GM23338 (cell line): Measurements from ENCODE around the gene PCDHGC4. TPM values are rescaled to one million over a fixed set of nuclear protein-coding genes. Genes with fewer than 3 reads are reported as not detected.

Experiments
- ATAC-seq: fragments of 200-7000 bp; cut with Tn5 transposase; 3 replicates; pipeline ENCODE4 v1.9.1; 2020
- DNase-seq: peaks from one replicate; pipeline ENCODE4 v3.0.0-alpha.2; 2015; ENCODE audit warnings: low spot score
- H2AFZ ChIP-seq: fragments of 200-600 bp; sonication (generic); 2 replicates; pipeline ENCODE4 v1.8.0; 2016; ENCODE audit warnings: antibody characterized with exemption, mild to moderate bottlenecking, moderate library complexity
- H3F3A ChIP-seq: fragments of 200-600 bp; sonication (generic); replicated peaks from 2 replicates; pipeline ENCODE4 v1.8.0; 2017; ENCODE audit warnings: antibody characterized with exemption, mixed run types, low read depth
- H3K27ac ChIP-seq: fragments of 200-600 bp; sonication (generic); 2 replicates; pipeline ENCODE4 v1.6.1; 2016; ENCODE audit warnings: low read depth
- H3K27me3 ChIP-seq: fragments of 200-600 bp; sonication (generic); 2 replicates; pipeline ENCODE4 v1.8.0; 2016; ENCODE audit warnings: mild to moderate bottlenecking, mixed run types, moderate library complexity; ENCODE audit not compliant: insufficient read depth
- H3K36me3 ChIP-seq: fragments of 200-600 bp; sonication (generic); 2 replicates; pipeline ENCODE4 v1.8.0; 2016; ENCODE audit warnings: mild to moderate bottlenecking; ENCODE audit not compliant: insufficient read depth
- H3K4me1 ChIP-seq: fragments of 200-600 bp; sonication (generic); 2 replicates; pipeline ENCODE4 v1.8.0; 2016; ENCODE audit warnings: mild to moderate bottlenecking, moderate library complexity; ENCODE audit not compliant: insufficient read depth
- H3K4me2 ChIP-seq: fragments of 200-600 bp; sonication (generic); 2 replicates; pipeline ENCODE4 v1.7.1; 2017; ENCODE audit warnings: mixed run types
- H3K4me3 ChIP-seq: fragments of 200-600 bp; sonication (generic); 2 replicates; pipeline ENCODE4 v1.6.1; 2016; ENCODE audit warnings: mixed run types
- H3K79me2 ChIP-seq: fragments of 200-600 bp; sonication (generic); replicated peaks from 2 replicates; pipeline ENCODE4 v1.8.0; 2017; ENCODE audit warnings: mild to moderate bottlenecking; ENCODE audit not compliant: insufficient read depth
- H3K9me2 ChIP-seq: fragments of 200-600 bp; sonication (generic); 2 replicates; pipeline ENCODE4 v1.8.0; 2017; ENCODE audit not compliant: insufficient read depth
- H4K20me1 ChIP-seq: fragments of 200-600 bp; sonication (generic); replicated peaks from 2 replicates; pipeline ENCODE4 v1.8.0; 2017; ENCODE audit warnings: mild to moderate bottlenecking; ENCODE audit not compliant: insufficient read depth
- H3K27ac Mint-ChIP-seq: 2 replicates; pipeline ENCODE4 v1.8.0; 2020; ENCODE audit warnings: inconsistent platforms, mild to moderate bottlenecking, moderate library complexity, mixed read lengths
- H3K27me3 Mint-ChIP-seq: 3 replicates; pipeline ENCODE4 v1.8.0; 2022; ENCODE audit warnings: low read depth, mild to moderate bottlenecking, moderate library complexity, mixed read lengths, inconsistent platforms; ENCODE audit not compliant: insufficient read depth, poor library complexity
- H3K36me3 Mint-ChIP-seq: 3 replicates; pipeline ENCODE4 v1.8.0; 2021; ENCODE audit warnings: low read depth, mild to moderate bottlenecking, inconsistent platforms, moderate library complexity, mixed read lengths
- H3K4me1 Mint-ChIP-seq: 3 replicates; pipeline ENCODE4 v1.8.0; 2020; ENCODE audit warnings: mild to moderate bottlenecking, inconsistent platforms, mixed read lengths
- H3K4me3 Mint-ChIP-seq: 3 replicates; pipeline ENCODE4 v1.8.0; 2021; ENCODE audit warnings: moderate library complexity, mild to moderate bottlenecking, inconsistent platforms, mixed read lengths
- H3K9me3 Mint-ChIP-seq: 3 replicates; pipeline ENCODE4 v1.8.0; 2020; ENCODE audit warnings: moderate library complexity, mild to moderate bottlenecking, inconsistent platforms, mixed read lengths
- CREB1 ChIP-seq: fragments of 250-450 bp; sonication (Bioruptor Pico); IDR thresholded peaks from 2 replicates; pipeline ENCODE4 v1.5.0; 2020; ENCODE audit warnings: low read depth, mild to moderate bottlenecking, moderate library complexity
- EZH2 ChIP-seq: fragments of 200-600 bp; sonication (generic); IDR thresholded peaks from one replicate; pipeline ENCODE4 v1.8.0; 2017; ENCODE audit warnings: antibody characterized with exemption, mild to moderate bottlenecking, low read depth; ENCODE audit not compliant: unreplicated experiment
- EZH2phosphoT487 ChIP-seq: fragments of 200-600 bp; sonication (generic); IDR thresholded peaks from one replicate; pipeline ENCODE4 v1.8.1; 2018; ENCODE audit warnings: antibody characterized with exemption; ENCODE audit not compliant: unreplicated experiment
- POLR2AphosphoS5 ChIP-seq: IDR thresholded peaks from 2 replicates; pipeline ENCODE4 v1.6.1; 2016; ENCODE audit warnings: antibody characterized with exemption, low read depth
- ZNF331 ChIP-seq: fragments of 250-450 bp; sonication (Bioruptor Pico); IDR thresholded peaks from 2 replicates; pipeline ENCODE4 v1.5.0; 2020; ENCODE audit warnings: low read depth, mild to moderate bottlenecking, moderate library complexity
- polyA plus RNA-seq: library from polyadenylated mRNA; unstranded; fragments of >200 nt; fragmentation: Nextera tagmentation; extraction: Ambion mirVana; gene quantifications from 2 replicates; pipeline ENCODE4 v1.2.1, GENCODE V29; 2016
- total RNA-seq: library from RNA; depleted of rRNA; stranded (reverse); fragments of >200 nt; shearing (Covaris generic); gene quantifications from 2 replicates; pipeline ENCODE4 v1.2.3, GENCODE V29; 2014
- TF ChIP-seq, protein P1 (sequence below): fragments of 250-450 bp; sonication (Bioruptor Pico); IDR thresholded peaks from 2 replicates; pipeline ENCODE4 v1.5.0; 2020; ENCODE audit warnings: mild to moderate bottlenecking, moderate library complexity
- TF ChIP-seq, protein P2 (sequence below), 2 experiments: fragments of 200-600 bp in 1 of 2; sonication (generic) in 1 of 2; conservative IDR thresholded peaks; 2 replicates each; pipeline versions ENCODE4 v1.5.1 to v1.6.1; 2016 to 2017; ENCODE audit warnings: antibody characterized with exemption in 2 of 2, low read depth in 2 of 2, mild to moderate bottlenecking in 2 of 2, moderate library complexity in 1 of 2
- TF ChIP-seq, protein P3 (sequence below): IDR thresholded peaks from one replicate; pipeline ENCODE4 v1.6.1; 2018; ENCODE audit warnings: antibody characterized with exemption; ENCODE audit not compliant: unreplicated experiment
- TF ChIP-seq, protein P4 (sequence below): IDR thresholded peaks from 2 replicates; pipeline ENCODE4 v1.6.1; 2016; ENCODE audit warnings: antibody characterized with exemption

The PCDHGC4 gene
- total and polyA plus RNA-seq, 2 experiments from 2014 or later: 0.31 to 3.0 TPM

DNA sequence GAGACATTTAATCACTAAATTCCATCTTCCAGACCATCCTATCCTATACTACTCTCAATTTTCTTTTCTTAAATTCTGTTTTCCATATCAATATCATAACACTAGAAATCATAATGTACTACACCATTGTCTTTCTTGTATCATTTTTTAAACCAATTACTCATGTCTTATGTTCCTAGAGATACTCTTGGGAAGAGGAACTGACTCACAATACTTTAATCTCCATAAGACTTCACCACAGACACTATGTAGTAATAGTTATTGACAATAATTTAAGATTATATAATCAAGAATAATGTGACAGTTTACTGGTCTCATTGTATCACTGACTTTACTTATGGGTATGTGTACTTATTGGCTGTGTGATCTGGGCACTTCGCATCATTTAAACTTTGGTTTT, 47.9 kb downstream of the PCDHGC4 start (continued):
- TF ChIP-seq, protein P1, sequence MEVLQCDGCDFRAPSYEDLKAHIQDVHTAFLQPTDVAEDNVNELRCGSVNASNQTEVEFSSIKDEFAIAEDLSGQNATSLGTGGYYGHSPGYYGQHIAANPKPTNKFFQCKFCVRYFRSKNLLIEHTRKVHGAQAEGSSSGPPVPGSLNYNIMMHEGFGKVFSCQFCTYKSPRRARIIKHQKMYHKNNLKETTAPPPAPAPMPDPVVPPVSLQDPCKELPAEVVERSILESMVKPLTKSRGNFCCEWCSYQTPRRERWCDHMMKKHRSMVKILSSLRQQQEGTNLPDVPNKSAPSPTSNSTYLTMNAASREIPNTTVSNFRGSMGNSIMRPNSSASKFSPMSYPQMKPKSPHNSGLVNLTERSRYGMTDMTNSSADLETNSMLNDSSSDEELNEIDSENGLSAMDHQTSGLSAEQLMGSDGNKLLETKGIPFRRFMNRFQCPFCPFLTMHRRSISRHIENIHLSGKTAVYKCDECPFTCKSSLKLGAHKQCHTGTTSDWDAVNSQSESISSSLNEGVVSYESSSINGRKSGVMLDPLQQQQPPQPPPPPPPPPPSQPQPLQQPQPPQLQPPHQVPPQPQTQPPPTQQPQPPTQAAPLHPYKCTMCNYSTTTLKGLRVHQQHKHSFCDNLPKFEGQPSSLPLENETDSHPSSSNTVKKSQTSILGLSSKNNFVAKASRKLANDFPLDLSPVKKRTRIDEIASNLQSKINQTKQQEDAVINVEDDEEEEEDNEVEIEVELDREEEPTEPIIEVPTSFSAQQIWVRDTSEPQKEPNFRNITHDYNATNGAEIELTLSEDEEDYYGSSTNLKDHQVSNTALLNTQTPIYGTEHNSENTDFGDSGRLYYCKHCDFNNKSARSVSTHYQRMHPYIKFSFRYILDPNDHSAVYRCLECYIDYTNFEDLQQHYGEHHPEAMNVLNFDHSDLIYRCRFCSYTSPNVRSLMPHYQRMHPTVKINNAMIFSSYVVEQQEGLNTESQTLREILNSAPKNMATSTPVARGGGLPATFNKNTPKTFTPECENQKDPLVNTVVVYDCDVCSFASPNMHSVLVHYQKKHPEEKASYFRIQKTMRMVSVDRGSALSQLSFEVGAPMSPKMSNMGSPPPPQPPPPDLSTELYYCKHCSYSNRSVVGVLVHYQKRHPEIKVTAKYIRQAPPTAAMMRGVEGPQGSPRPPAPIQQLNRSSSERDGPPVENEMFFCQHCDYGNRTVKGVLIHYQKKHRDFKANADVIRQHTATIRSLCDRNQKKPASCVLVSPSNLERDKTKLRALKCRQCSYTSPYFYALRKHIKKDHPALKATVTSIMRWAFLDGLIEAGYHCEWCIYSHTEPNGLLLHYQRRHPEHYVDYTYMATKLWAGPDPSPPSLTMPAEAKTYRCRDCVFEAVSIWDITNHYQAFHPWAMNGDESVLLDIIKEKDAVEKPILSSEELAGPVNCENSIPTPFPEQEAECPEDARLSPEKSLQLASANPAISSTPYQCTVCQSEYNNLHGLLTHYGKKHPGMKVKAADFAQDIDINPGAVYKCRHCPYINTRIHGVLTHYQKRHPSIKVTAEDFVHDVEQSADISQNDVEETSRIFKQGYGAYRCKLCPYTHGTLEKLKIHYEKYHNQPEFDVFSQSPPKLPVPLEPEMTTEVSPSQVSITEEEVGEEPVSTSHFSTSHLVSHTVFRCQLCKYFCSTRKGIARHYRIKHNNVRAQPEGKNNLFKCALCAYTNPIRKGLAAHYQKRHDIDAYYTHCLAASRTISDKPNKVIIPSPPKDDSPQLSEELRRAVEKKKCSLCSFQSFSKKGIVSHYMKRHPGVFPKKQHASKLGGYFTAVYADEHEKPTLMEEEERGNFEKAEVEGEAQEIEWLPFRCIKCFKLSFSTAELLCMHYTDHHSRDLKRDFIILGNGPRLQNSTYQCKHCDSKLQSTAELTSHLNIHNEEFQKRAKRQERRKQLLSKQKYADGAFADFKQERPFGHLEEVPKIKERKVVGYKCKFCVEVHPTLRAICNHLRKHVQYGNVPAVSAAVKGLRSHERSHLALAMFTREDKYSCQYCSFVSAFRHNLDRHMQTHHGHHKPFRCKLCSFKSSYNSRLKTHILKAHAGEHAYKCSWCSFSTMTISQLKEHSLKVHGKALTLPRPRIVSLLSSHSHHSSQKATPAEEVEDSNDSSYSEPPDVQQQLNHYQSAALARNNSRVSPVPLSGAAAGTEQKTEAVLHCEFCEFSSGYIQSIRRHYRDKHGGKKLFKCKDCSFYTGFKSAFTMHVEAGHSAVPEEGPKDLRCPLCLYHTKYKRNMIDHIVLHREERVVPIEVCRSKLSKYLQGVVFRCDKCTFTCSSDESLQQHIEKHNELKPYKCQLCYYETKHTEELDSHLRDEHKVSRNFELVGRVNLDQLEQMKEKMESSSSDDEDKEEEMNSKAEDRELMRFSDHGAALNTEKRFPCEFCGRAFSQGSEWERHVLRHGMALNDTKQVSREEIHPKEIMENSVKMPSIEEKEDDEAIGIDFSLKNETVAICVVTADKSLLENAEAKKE: no peak
- no peak for TF ChIP-seq ZNF331 (CRISPR knock-in tag)
- TF ChIP-seq EZH2phosphoT487: no peak
- no peak for TF ChIP-seq CREB1 (CRISPR knock-in tag)

DNA sequence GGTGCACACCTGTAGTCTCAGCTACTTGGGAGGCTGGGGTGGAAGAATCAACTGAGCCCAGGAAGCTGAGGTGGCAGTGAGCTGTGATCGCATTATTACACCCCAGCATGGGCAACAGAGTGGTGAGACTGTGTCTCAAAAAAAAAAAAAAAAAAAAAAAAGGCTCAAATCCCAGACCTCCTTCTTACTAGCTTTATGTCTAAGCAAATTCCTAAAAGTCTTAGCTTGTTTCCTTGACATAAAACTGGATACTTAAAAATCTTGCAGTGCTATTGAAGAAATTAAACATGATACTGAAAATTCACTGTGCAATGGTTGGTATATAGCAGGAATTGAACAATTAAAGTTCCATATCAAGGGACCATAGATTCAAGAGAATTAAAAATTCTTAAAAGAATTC, 49.1 kb downstream of the PCDHGC4 start:
- Mint-ChIP-seq H3K4me3 (no peak overlapping the region), H3K9me3 (no peaks in the 10 kb centered on the region), H3K36me3 (peaks cover 15% of the 10 kb centered on the region), H3K27ac (no peak overlapping the region), H3K27me3 (no peaks in the 10 kb centered on the region), H3K4me1 (no peaks in the 10 kb centered on the region)
- Histone ChIP-seq H3K27ac (no peak overlapping the region), H4K20me1 (no peaks in the 10 kb centered on the region; the same call in 1 of the 2 replicates), H3K4me1 (no peaks in the 10 kb centered on the region), H3K4me2 (no peak overlapping the region), H3K27me3 (no peaks in the 10 kb centered on the region), H3K4me3 (no peak overlapping the region), H3K36me3 (peaks cover 9% of the 10 kb centered on the region; the same call in 1 of the 2 replicates), H3K79me2 (no peaks in the 10 kb centered on the region; the same call in 1 of the 2 replicates), H2AFZ (no peak overlapping the region), H3F3A (no peaks in the 10 kb centered on the region), H3K9me2 (no peaks in the 10 kb centered on the region)
- DNase-seq (no peak), ATAC-seq (no peak)
- TF ChIP-seq POLR2AphosphoS5 (no peak), ZNF331 (CRISPR knock-in tag) (no peak), EZH2 (no peak), EZH2phosphoT487 (no peak), CREB1 (CRISPR knock-in tag) (no peak)
- TF ChIP-seq, protein P2, sequence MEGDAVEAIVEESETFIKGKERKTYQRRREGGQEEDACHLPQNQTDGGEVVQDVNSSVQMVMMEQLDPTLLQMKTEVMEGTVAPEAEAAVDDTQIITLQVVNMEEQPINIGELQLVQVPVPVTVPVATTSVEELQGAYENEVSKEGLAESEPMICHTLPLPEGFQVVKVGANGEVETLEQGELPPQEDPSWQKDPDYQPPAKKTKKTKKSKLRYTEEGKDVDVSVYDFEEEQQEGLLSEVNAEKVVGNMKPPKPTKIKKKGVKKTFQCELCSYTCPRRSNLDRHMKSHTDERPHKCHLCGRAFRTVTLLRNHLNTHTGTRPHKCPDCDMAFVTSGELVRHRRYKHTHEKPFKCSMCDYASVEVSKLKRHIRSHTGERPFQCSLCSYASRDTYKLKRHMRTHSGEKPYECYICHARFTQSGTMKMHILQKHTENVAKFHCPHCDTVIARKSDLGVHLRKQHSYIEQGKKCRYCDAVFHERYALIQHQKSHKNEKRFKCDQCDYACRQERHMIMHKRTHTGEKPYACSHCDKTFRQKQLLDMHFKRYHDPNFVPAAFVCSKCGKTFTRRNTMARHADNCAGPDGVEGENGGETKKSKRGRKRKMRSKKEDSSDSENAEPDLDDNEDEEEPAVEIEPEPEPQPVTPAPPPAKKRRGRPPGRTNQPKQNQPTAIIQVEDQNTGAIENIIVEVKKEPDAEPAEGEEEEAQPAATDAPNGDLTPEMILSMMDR (conservative IDR thresholded peaks at IDR 0.05; ENCODE audit: low read depth in 2 of 2): no peak
- TF ChIP-seq, protein P3, sequence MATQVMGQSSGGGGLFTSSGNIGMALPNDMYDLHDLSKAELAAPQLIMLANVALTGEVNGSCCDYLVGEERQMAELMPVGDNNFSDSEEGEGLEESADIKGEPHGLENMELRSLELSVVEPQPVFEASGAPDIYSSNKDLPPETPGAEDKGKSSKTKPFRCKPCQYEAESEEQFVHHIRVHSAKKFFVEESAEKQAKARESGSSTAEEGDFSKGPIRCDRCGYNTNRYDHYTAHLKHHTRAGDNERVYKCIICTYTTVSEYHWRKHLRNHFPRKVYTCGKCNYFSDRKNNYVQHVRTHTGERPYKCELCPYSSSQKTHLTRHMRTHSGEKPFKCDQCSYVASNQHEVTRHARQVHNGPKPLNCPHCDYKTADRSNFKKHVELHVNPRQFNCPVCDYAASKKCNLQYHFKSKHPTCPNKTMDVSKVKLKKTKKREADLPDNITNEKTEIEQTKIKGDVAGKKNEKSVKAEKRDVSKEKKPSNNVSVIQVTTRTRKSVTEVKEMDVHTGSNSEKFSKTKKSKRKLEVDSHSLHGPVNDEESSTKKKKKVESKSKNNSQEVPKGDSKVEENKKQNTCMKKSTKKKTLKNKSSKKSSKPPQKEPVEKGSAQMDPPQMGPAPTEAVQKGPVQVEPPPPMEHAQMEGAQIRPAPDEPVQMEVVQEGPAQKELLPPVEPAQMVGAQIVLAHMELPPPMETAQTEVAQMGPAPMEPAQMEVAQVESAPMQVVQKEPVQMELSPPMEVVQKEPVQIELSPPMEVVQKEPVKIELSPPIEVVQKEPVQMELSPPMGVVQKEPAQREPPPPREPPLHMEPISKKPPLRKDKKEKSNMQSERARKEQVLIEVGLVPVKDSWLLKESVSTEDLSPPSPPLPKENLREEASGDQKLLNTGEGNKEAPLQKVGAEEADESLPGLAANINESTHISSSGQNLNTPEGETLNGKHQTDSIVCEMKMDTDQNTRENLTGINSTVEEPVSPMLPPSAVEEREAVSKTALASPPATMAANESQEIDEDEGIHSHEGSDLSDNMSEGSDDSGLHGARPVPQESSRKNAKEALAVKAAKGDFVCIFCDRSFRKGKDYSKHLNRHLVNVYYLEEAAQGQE: no peak
- TF ChIP-seq, protein P4, sequence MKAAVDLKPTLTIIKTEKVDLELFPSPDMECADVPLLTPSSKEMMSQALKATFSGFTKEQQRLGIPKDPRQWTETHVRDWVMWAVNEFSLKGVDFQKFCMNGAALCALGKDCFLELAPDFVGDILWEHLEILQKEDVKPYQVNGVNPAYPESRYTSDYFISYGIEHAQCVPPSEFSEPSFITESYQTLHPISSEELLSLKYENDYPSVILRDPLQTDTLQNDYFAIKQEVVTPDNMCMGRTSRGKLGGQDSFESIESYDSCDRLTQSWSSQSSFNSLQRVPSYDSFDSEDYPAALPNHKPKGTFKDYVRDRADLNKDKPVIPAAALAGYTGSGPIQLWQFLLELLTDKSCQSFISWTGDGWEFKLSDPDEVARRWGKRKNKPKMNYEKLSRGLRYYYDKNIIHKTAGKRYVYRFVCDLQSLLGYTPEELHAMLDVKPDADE: no peak
